GM08714 (cell line): ENCODE measurements around the gene ASIC3.
"Not testable (repeated sequence)": the region's sequence is repeated elsewhere in the genome, so short reads cannot be mapped to it uniquely, and the experiment has no call there.

Experiments used
- H3K4me3 ChIP-seq: fragments of 200-500 bp; sonication (Bioruptor generic); 2 replicates; pipeline ENCODE4 v1.5.1; 2014; ENCODE audit warnings: mild to moderate bottlenecking, low read length, inconsistent platforms
- ZNF274 ChIP-seq: IDR thresholded peaks from 2 replicates; pipeline ENCODE4 v1.6.1; 2012; ENCODE audit warnings: mild to moderate bottlenecking, low read depth, low read length

The ASIC3 gene

GRCh38 chr7:151019130-151019447 lies 29.2 kb upstream of the ASIC3 start:
- no peak for TF ChIP-seq ZNF274
- no peak overlapping the region for H3K4me3 ChIP-seq

- H3K4me3 ChIP-seq: no peak overlapping the region
- TF ChIP-seq ZNF274: no peak
These were observed 28.1 kb upstream of the ASIC3 start for GRCh38 chr7:151020231-151020630.

- TF ChIP-seq ZNF274: no peak
- H3K4me3 ChIP-seq: no peak overlapping the region
These were observed 25.1 kb upstream of the ASIC3 start for GRCh38 chr7:151023232-151023631.

- no peak for TF ChIP-seq ZNF274
- H3K4me3 ChIP-seq: no peak within 1 kb of the TSS
These were observed 23.8 kb upstream of the ASIC3 start, which contains the start of gene ATG9B for GRCh38 chr7:151024435-151025056. Gene ATG9B, minus strand, starts transcription at chr7:151024494. Its CDS starts 71 bp downstream, at chr7:151024423.

GRCh38 chr7:151025924-151026671 lies 22.2 kb upstream of the ASIC3 start:
- no peak overlapping the region for H3K4me3 ChIP-seq
- TF ChIP-seq ZNF274: no peak

- not testable (repeated sequence) for H3K4me3 ChIP-seq
These were observed 21.3 kb upstream of the ASIC3 start for GRCh38 chr7:151026771-151027727.

- H3K4me3 ChIP-seq: peak overlapping the region; percentile 65; the same call in 1 of the 2 replicates
These were observed 20.6 kb upstream of the ASIC3 start for GRCh38 chr7:151027728-151028130.

- no peak for TF ChIP-seq ZNF274
- peak within 1 kb of the TSS; percentile 65 for H3K4me3 ChIP-seq
These were observed 20.0 kb upstream of the ASIC3 start, which contains the start of gene ABCB8 for GRCh38 chr7:151028131-151028947. Gene ABCB8, plus strand, starts transcription at chr7:151028450. Its CDS starts 66 bp downstream, at chr7:151028516.

- no peak for TF ChIP-seq ZNF274
These were observed 19.3 kb upstream of the ASIC3 start for GRCh38 chr7:151028948-151029501.

GRCh38 chr7:151031011-151031410 lies 17.3 kb upstream of the ASIC3 start:
- no peak overlapping the region for H3K4me3 ChIP-seq
- no peak for TF ChIP-seq ZNF274

More at GRCh38 chr7:151028948-151029501, 19.3 kb upstream of the ASIC3 start:
- H3K4me3 ChIP-seq: peak overlapping the region; percentile 64

- TF ChIP-seq ZNF274: no peak
- H3K4me3 ChIP-seq: no peak overlapping the region
These were observed 15.1 kb upstream of the ASIC3 start for GRCh38 chr7:151032936-151033863.

- no peak overlapping the region for H3K4me3 ChIP-seq
These were observed 14.5 kb upstream of the ASIC3 start for GRCh38 chr7:151033864-151034249.

More at GRCh38 chr7:151033864-151034249, 14.5 kb upstream of the ASIC3 start:
- TF ChIP-seq ZNF274: no peak
